ENCODE data around the gene MIB1.

GRCh38 chr18:21798126-21798525, 57.5 kb downstream of the MIB1 start:
- TF ChIP-seq, protein P1, sequence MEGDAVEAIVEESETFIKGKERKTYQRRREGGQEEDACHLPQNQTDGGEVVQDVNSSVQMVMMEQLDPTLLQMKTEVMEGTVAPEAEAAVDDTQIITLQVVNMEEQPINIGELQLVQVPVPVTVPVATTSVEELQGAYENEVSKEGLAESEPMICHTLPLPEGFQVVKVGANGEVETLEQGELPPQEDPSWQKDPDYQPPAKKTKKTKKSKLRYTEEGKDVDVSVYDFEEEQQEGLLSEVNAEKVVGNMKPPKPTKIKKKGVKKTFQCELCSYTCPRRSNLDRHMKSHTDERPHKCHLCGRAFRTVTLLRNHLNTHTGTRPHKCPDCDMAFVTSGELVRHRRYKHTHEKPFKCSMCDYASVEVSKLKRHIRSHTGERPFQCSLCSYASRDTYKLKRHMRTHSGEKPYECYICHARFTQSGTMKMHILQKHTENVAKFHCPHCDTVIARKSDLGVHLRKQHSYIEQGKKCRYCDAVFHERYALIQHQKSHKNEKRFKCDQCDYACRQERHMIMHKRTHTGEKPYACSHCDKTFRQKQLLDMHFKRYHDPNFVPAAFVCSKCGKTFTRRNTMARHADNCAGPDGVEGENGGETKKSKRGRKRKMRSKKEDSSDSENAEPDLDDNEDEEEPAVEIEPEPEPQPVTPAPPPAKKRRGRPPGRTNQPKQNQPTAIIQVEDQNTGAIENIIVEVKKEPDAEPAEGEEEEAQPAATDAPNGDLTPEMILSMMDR (IDR thresholded peaks at IDR 0.05) = no peak
- TF ChIP-seq EZH2 (IDR thresholded peaks at IDR 0.05; ENCODE audit: borderline replicate concordance, insufficient read depth, low read depth, low read length, poor library complexity, severe bottlenecking) = no peak
